Measurements from ENCODE around the gene NEXN. TPM values are rescaled to one million over a fixed set of nuclear protein-coding genes. Genes with fewer than 3 reads are reported as not detected.

The NEXN gene
- total RNA-seq, 2 experiments from 2014 or later, result 0.31 to 0.55 TPM

DNA sequence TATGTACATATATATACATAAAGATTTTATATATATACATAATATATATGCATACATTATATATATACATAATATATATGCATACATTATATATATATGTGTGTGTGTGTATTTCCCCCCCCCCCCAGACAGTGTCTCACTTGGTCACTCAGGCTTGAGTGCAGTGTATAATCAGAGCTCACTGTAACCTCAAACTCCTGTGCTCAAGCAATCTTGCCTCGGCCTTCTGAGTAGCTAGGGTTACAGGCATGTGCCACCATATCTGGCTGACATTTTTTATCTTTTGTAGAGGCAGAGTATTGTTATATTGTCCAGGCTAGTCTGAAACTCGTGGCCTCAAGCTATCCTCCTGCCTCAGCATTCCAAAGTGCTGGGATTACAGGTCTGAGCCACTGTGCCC is 99.5 kb downstream of the NEXN start:
- ChIA-PET CTCF (no interaction called here), POLR2A (no interaction called here)

DNA sequence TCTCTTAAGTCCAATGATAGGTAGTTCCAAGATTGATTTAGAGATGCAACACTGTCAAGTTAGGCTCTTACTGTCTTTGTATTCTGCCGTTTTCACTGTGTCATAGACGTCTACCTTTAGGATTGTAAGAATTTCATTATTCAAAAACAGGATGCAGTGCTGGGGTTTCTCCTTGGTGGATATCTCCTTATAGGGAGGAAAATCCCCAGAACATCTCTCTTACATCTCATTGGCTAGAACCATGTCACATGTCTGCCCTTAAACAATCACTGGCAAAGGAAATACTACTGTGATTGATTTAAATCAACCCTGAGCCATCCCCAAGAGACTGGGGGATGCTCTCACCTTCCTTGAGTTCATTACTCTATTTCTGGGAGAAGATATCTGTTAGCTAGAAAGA is 101.3 kb downstream of the NEXN start:
- POLR2A ChIA-PET, result no interaction called here
- CTCF ChIA-PET, result no interaction called here

GRCh38 chr1:77990629-77991204 is 102.3 kb downstream of the NEXN start:
- CTCF ChIA-PET, result interaction anchor here (1.3 kb wide), 1 partner anchor 13 kb away, joined by 3 read pairs; no protein-coding TSS in a partner anchor
- POLR2A ChIA-PET, result interaction anchor here (1.0 to 1.3 kb wide), 3 partner anchors 9 to 14 kb away, joined by 3 to 5 read pairs (median 4); partner anchors contain the start of genes DNAJB4 and FUBP1

DNA sequence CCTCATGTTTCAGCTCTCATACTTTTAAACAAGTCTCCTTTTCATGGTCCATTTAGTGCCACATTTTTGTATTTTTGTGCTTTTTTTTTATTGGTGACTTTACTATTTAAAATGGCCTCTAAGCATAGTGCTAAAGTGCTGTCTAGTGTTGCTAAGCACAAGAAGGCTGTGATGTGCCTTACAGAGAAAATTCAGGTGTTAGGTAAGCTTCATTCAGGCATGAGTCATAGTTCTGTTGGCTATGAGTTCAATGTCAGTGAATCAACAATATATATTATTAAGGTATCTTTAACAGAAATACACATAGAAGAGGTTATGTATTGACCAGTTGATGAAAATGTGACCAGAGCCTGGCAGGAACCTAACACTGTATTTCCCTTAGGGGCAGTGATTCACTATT is 103.2 kb downstream of the NEXN start:
- CTCF ChIA-PET, result interaction anchor here (1.3 kb wide), 1 partner anchor 12 kb away, joined by 3 read pairs; no protein-coding TSS in a partner anchor
- POLR2A ChIA-PET, result interaction anchor here (1.0 kb wide), 1 partner anchor 10 kb away, joined by 4 read pairs; no protein-coding TSS in a partner anchor

Other genes starting within 250 kb of the NEXN start
- gene ZZZ3, start 206.0 kb upstream of the NEXN start, total RNA-seq, result 10 to 100 TPM; 52.1 to 54.0 TPM
- 10 to 100 TPM; 35.6 to 39.7 TPM for gene USP33, start 128.8 kb upstream of the NEXN start, total RNA-seq
- 10 to 100 TPM in 1 of 2 experiments, 1 to 10 TPM in 1; 8.9 to 10.3 TPM for gene MIGA1, start 109.0 kb upstream of the NEXN start, total RNA-seq
- gene FUBP1, start 90.4 kb downstream of the NEXN start, total RNA-seq, result 100 to 1,000 TPM; 235 to 239 TPM
- gene DNAJB4, start 116.3 kb downstream of the NEXN start, total RNA-seq, result 1 to 10 TPM; 8.2 to 9.6 TPM
- under 1 TPM; 0.13 to 0.21 TPM for gene GIPC2, start 157.3 kb downstream of the NEXN start, total RNA-seq